Ammon's horn (tissue), 1 donor: ENCODE results near the gene RBBP5.

ENCODE experiments used
- DNase-seq: peaks from one replicate; pipeline ENCODE4 v3.0.0-alpha.2; 2016; ENCODE audit warnings: low spot score

Gene RBBP5

GRCh38 chr1:205129447-205130029 is 7.8 kb upstream of the RBBP5 start:
- DNase-seq = no peak

GRCh38 chr1:205128050-205128449 is 6.3 kb upstream of the RBBP5 start:
- no peak for DNase-seq

GRCh38 chr1:205127646-205128045 is 5.9 kb upstream of the RBBP5 start:
- DNase-seq = no peak

- DNase-seq = no peak
These were observed 2.9 kb upstream of the RBBP5 start for GRCh38 chr1:205124726-205125125.

GRCh38 chr1:205122489-205122882 is 708 bp upstream of the RBBP5 start:
- no peak for DNase-seq

- no peak for DNase-seq
These were observed 3.0 kb downstream of the RBBP5 start for GRCh38 chr1:205118752-205119151.

GRCh38 chr1:205111354-205111753 is 10.4 kb downstream of the RBBP5 start:
- no peak for DNase-seq

GRCh38 chr1:205109711-205110110 is 12.1 kb downstream of the RBBP5 start:
- no peak for DNase-seq

GRCh38 chr1:205109269-205109668 is 12.5 kb downstream of the RBBP5 start:
- peak; percentile 39 for DNase-seq

GRCh38 chr1:205108464-205108863 is 13.3 kb downstream of the RBBP5 start:
- no peak for DNase-seq

- DNase-seq = no peak
These were observed 14.5 kb downstream of the RBBP5 start for GRCh38 chr1:205107327-205107726.

- no peak for DNase-seq
These were observed 19.4 kb downstream of the RBBP5 start for GRCh38 chr1:205102404-205102803.

- DNase-seq = no peak
These were observed 23.5 kb downstream of the RBBP5 start for GRCh38 chr1:205098242-205098641.

GRCh38 chr1:205095422-205095821 is 26.4 kb downstream of the RBBP5 start:
- no peak for DNase-seq

- DNase-seq = no peak
These were observed 30.6 kb downstream of the RBBP5 start for GRCh38 chr1:205091043-205091740.

- DNase-seq = no peak
These were observed 33.4 kb downstream of the RBBP5 start for GRCh38 chr1:205088341-205088740.

- no peak for DNase-seq
These were observed 37.4 kb downstream of the RBBP5 start, which contains the start of gene TMEM81 for GRCh38 chr1:205084360-205084759. Gene TMEM81 (minus strand): TSS chr1:205084460. CDS start chr1:205084320, 140 bp downstream.

GRCh38 chr1:205082431-205082830 is 39.3 kb downstream of the RBBP5 start:
- no peak for DNase-seq

- no peak for DNase-seq
These were observed 43.9 kb downstream of the RBBP5 start for GRCh38 chr1:205077934-205078311.

GRCh38 chr1:205077158-205077933 is 44.4 kb downstream of the RBBP5 start:
- DNase-seq = no peak

- DNase-seq = no peak
These were observed 45.5 kb downstream of the RBBP5 start for GRCh38 chr1:205076245-205076761.

- no peak for DNase-seq
These were observed 46.1 kb downstream of the RBBP5 start for GRCh38 chr1:205075642-205076155.

GRCh38 chr1:205074513-205074912 is 47.3 kb downstream of the RBBP5 start:
- DNase-seq = no peak
